CD4-positive, alpha-beta T cell treated with Interferon alpha-2 for 1 hour (primary cell): ENCODE data around the gene SF3A2.

Experiments used
- DNase-seq, 2 donors: peaks; one replicate each; pipeline ENCODE4 v3.0.0-alpha.2; 2020 to 2022

Gene SF3A2

DNA sequence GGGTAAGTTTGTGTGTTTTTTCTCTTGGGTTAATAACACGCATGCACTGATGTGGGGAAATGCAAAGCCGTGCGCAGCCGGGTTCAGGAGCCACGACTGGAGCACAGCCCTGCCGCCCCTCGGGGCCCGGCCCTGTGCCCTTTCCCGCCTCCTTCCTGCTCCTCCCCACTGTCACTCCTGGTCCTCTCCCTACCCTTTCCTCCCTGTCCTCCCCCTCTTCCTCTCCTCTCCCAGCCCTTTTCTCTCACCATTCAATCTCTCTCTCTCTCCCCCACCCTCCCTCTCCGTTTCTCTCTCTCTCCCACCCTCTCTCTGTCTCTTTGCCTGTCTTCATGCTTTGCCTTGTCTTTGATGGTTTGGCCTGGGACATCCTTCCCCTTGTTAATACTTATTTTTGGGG lies 27.6 kb upstream of the SF3A2 start:
- DNase-seq = no peak

DNA sequence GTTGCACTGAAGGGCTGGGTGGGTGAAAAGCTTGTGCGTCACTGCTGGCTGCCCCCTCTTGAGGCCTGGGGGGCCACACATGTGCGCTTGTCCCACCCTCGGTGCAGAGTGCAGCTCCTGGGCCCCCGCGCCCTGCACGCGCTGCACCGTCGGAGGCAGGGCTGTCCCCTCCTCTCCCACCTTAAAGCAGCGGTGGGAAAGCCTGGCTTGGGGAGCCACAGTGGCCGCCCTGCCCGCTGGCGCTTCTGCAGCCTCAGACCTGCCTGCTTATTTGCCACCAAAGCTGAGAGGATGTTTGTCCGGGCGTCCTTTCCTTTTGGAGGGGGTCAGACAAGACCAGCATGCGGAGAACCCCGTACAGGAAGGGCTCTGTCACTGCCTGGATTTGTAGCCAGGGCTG lies 27.2 kb upstream of the SF3A2 start:
- no peak for DNase-seq

DNA sequence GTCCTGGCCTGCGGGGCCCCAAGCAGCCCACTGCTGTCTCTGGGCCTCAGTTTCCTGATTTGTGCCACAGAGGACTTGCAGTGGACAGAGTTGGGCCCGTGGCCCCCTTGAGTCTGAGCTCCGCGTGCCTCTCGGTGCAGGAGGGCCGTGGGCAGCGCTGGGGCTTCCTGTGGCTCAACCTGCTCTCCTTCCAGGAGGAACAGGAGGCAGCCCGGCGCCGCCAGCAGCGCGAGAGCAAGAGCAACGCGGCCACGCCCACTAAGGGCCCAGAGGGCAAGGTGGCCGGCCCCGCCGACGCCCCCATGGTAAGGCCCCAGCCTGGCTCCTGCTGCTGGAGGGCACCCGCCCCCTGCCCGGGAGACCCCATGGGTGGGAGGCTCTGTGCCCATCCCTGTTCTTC lies 26.4 kb upstream of the SF3A2 start:
- no peak for DNase-seq

DNA sequence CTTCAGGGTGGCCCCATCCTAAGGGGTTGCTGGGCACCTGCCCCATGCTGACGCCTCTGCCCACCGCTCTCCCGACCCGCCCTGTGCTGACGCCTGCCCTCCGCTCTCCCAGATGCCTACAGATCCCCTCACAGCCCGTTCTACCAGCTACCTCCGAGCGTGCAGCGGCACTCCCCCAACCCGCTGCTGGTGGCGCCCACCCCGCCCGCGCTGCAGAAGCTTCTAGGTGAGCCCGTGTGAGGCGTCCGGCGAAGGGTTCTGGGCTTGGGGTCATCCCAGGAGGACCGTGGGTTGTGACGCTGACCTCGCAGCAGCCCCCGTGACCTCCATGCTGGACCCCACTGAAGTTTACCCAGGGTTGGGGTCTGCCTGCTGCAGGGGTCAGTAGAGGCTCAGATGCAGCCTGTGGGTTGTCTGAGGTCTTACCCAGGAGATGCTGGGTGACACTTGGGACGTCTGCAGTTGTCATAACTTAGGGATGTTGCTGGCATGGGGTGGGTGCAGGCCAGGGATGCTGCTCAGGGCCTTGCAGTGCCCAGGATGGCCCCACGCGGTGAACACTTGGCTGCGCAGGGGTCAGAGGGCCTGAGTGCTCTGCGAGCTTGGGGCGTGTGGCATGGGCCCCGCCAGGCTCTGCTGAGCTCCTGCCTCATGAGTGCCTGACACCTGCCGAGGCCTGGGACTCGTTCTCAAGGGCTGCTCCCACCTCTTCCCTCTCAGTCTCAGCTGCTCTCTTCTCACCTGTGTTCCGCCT lies 25.5 kb upstream of the SF3A2 start:
- no peak for DNase-seq

DNA sequence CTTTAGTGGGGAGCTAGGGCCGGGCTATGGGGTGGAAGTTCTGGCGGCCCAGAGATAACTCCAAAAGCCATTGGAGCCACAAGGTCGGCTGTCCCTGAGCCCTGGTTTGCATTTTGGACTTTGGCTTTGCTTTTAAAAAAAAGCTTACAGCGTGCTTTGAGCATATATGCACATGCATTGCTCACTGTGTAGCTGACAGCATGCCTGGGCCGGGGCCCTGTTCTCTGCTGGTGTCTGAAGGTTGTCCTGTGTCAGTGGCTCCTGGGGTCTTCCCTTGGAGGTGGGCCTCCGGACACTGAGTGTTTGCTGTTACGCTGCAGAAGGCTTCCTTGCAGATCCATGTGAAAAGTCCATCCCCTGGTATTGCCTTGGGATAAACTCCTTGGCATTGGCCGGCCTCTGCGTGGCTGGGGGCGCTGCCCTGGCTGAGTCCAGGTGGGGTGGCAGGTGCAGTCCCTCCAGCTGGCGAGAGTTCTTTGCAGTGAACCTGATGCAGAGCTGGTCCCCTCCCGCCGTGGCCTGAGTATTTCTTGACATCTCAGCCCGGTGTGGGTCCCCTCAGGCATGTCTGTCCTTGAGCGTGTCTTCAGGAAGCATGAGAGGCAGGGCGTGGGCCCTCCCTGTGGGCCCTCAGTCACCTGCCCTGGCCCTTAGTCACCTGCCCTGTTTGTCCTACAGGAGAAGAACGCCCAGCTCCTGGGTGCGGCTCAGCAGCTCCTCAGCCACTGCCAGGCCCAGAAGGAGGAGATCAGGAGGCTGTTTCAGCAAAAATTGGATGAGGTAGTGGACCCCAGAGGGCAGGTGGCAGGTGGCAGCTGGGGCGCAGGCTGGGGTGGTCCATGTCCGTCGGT lies 23.5 kb upstream of the SF3A2 start:
- DNase-seq = no peak

DNA sequence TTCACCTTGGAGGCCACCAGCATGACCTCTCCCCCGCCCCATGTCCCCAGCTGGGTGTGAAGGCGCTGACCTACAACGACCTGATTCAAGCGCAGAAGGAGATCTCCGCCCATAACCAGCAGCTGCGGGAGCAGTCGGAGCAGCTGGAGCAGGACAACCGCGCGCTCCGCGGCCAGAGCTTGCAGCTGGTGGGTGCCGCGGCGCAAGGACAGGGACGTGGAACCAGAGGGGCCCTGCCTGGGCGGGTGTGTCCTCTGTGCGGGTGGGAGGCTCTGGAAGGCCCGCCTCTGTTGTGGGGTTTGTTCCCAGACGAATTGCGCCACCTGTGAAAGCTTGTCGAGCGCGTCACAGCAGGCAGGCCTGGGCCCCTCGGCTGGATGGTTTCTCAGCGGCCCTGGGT lies 22.8 kb upstream of the SF3A2 start:
- DNase-seq = no peak

DNA sequence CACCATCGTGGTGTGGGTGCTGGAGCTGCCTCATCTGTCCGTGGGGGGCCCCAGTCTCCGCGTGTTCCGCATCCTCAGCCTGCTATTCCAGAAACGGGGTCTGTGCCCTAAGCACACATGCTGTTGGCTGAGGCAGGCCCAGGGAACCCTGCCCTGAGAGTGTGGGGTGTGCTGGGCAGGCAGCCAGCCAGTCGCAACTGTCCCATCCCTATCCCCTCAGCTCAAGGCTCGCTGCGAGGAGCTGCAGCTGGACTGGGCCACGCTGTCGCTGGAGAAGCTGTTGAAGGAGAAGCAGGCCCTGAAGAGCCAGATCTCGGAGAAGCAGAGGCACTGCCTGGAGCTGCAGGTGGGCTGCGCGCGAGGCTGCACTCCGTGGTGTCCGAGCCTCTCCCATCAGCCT lies 22.4 kb upstream of the SF3A2 start:
- no peak for DNase-seq

DNA sequence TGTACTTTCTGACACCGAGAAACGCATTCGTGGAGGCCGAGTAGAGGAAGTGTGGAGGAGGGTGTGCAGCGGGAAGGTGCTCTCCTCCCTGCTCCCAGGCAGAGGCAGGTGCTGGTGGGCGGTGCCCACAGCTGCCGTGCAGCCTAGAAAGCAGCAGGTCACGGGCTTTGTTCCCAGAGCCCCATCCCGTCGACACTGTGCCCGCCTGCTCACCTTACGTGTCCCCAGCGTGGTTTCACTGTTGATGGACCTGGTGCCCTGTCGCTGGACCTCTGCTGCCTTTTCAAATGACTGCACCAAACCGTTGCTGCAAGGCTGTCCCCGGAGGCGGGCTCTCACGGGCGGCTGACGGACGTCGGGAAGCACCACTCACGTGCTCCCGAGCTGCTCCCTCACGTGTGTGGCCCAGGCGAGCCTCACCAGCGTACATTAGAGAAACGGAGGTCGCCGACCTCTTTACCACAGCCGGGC lies 21.3 kb upstream of the SF3A2 start:
- DNase-seq = peak in 1 of 2 donors; percentile 49

DNA sequence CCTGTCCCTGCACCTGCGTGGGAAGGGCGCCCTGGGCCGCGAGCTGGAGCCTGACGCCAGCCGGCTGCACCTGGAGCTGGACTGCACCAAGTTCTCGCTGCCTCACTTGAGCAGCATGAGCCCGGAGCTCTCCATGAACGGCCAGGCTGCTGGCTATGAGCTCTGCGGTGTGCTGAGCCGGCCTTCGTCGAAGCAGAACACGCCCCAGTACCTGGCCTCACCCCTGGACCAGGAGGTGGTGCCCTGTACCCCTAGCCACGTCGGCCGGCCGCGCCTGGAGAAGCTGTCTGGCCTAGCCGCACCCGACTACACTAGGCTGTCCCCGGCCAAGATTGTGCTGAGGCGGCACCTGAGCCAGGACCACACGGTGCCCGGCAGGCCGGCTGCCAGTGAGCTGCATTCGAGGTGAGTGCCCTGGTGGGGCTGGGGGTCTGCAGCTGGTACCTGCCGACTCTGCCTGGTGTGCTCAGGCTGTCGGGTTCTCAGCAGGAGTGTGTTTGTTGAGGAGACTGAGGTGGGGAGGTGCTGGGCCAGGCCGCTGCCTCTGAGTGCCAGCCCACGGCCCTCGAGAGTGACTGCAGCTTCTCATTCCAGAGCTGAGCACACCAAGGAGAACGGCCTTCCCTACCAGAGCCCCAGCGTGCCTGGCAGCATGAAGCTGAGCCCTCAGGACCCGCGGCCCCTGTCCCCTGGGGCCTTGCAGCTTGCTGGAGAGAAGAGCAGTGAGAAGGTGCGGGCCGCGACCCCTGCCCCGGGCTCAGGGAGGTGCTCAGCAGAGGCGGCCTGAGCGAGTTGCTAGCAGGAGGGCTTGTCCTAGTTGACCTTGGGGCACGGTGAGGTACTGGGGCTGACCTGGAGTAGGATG lies 20.0 kb upstream of the SF3A2 start:
- DNase-seq = no peak

DNA sequence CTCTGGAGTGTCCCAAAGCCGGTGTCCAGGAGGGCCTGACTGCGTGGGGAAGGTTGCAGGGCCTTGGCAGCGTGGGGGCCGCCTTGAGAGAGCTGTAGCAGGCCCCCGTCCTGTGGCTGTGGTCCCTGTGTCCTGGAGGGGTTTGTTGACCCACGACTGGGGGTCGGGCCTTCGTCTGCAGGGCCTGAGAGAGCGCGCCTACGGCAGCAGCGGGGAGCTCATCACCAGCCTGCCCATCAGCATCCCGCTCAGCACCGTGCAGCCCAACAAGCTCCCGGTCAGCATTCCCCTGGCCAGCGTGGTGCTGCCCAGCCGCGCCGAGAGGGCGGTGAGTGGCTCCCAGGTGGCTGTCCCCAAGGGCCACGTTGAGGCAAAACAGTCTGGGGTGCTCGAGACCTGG lies 19.0 kb upstream of the SF3A2 start:
- no peak for DNase-seq

DNA sequence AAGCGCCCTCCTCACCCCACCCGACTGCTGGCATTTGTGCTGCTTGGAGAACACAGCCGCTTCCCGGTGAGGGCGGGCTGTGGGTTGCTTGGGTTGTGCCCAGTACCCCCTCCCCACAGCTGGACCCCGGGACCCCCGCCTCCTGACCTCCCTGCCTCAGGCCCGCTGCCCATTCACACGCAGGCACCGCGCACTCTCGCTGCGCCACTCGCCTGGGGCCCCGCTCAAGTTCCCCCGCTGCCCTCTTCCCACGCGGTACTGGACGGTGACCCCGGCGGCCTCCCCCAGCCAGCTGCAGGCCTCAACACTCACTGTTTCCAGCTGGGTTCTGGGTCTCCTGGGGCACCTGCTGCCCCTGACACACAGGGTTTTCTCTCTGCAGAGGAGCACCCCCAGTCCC lies 16.9 kb upstream of the SF3A2 start:
- no peak for DNase-seq

DNA sequence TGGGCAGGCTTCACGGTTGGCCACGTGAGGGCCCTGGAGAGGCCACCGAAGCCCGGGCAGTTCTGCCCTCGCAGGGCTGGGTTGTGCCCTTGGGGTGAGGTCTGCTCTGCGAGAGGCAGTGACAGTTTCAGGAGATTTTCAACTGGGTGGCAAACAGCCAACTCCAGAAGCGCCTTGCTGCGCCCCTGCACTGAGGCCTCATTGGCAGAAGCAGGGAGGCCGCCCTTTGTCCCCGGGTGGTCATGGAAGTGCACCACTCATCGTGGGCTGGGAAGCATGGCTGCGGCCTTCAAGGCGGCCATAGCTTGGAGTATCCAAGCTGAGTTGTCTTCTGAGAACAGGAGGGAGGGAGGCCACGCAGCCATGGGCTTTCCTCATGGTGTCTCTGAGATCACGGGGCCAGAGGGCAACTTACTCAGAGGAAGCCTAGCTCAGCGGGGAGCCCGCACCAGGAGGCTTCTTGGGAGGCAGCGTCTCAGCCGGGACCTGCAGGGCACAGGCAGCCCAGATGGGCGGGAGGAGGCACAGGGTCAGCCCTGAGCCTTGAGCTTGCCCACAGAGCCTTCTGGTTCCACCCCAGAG lies 15.3 kb upstream of the SF3A2 start:
- DNase-seq = no peak

DNA sequence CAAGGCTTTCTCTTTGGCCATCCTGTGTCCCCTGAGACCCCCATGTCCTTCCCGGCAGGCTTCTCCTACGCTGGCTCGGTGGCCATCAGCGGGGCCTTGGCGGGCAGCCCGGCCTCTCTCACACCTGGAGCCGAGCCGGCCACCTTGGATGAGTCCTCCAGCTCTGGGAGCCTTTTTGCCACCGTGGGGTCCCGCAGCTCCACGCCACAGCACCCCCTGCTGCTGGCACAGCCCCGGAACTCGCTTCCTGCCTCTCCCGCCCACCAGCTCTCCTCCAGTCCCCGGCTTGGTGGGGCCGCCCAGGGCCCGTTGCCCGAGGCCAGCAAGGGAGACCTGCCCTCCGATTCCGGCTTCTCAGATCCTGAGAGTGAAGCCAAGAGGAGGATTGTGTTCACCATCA lies 14.7 kb upstream of the SF3A2 start:
- no peak for DNase-seq

DNA sequence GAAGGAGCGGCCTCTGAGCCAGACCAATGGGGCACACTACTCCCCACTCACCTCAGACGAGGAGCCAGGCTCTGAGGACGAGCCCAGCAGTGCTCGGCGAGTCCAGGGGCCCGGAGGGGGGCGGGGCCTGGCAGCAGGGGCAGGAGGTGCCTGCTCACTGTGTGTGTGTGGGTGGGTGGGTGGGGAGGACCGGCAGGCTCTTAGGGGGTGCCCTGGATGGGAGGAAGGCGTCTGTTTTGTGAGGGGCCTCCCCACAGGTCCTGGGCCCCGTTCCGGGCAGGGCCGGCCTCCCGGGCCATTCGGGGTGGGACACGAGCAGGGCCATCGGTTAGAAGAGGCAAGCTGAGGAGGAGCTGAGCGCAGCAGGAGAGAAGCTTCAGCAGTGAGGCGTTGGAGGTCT lies 13.2 kb upstream of the SF3A2 start:
- no peak for DNase-seq

DNA sequence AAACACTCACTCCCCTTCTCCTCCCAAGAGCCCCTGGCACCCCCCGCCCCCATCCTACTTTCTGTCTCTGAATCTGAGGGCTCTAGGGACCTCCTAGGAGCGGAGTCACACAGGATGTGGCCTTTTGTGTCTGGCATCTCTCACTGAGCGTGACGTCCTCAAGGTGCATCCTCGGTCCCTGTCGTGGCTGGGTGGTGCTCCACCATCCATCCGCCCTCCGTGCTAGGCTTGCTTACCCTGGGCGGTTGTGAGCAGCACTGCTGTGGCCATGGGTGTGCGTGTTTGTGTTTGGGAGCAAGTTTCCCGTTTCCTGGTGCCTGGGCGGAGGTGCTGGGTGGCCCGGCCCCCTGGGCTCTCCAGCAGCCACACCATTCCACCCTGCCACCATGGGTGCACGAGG lies 12.7 kb upstream of the SF3A2 start:
- peak; percentile 38 to 50 for DNase-seq

DNA sequence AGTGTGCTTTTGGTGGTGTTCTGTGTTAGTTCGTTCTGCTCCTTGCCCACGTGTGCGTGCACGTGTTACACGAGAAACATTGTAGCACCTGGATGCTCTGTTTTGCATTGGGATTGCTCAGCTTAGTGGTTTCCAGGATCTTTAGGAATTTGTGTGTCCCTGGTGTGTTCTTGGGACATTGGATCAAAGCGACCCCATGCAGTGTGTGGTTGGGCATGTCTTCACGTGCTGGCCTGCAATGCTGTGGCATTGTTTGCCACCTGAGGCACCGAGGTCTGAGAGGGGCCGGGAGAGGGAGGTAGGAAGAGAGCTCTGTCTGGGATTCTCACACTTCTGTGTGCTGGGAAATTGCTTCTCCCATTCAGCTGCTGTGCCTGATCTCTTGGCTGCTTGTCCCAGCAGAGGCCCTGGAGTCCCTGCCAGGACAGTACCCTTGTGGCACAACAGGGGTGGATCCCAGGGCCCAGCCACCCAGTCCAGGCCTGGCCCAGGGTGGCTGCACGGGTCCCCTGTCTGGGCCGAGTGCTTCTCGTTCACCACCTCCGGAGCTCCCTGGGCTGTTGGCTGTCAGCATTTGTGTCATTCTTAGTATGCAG lies 11.8 kb upstream of the SF3A2 start:
- DNase-seq = no peak

DNA sequence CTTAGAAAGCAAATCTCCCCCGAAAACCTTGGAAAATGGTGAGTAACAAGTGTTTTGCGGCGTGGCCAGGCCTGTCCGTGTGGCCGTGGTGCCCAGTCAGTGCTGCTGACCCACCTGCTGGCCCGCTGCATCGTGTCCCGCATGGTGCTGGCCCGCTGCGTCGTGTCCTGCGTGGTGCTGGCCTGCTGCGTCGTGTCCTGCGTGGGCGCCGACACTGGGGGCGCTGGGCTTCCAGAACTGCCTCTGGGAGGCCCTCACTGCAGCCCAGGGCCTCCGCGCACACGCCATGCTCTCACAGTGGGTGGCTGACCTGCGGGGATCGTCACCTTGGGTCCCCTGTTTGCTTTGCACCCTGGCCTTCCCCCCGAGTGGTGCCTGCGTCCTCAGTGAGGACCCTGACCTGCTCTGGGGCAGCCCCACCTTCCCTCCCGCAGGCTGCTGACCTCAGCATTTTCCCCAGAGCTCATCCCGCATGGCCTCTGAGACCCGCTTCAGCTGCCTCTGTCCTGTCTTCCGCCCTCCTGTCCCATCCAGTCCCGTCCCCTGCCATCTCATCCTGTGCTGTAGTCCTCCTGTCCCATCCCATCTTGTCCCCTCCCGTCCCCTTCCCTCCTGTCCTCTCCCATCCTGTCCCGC lies 11.1 kb upstream of the SF3A2 start:
- no peak for DNase-seq

DNA sequence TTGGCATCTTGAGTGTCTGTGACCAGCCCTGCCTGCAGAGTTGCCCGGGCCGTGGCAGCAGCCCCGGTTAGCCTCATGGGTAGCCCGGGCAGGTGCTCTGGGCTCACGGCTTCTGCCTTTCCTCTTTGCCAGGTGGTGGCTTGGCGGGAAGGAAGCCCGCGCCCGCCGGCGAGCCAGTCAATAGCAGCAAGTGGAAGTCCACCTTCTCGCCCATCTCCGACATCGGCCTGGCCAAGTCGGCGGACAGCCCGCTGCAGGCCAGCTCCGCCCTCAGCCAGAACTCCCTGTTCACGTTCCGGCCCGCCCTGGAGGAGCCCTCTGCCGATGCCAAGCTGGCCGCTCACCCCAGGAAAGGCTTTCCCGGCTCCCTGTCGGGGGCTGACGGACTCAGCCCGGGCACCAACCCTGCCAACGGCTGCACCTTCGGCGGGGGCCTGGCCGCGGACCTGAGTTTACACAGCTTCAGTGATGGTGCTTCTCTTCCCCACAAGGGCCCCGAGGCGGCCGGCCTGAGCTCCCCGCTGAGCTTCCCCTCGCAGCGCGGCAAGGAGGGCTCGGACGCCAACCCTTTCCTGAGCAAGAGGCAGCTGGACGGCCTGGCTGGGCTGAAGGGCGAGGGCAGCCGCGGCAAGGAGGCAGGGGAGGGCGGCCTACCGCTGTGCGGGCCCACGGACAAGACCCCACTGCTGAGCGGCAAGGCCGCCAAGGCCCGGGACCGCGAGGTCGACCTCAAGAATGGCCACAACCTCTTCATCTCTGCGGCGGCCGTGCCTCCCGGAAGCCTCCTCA lies 10.4 kb upstream of the SF3A2 start:
- DNase-seq = no peak

DNA sequence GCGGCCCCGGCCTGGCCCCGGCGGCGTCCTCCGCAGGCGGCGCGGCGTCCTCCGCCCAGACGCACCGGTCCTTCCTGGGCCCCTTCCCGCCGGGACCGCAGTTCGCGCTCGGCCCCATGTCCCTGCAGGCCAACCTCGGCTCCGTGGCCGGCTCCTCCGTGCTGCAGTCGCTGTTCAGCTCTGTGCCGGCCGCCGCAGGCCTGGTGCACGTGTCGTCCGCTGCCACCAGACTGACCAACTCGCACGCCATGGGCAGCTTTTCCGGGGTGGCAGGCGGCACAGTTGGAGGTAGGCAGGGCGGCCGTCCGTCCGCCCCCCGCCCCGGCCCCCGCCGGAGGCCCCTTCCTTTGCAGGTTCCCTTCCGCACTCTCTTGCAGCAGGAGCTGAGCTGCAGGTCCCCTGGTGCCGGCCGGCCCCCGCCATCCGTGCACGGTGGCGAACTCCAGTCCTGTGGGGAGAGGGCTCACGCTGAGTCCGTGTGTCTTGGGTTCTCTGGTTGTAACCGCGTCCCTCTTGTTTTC lies 9.7 kb upstream of the SF3A2 start:
- no peak for DNase-seq

DNA sequence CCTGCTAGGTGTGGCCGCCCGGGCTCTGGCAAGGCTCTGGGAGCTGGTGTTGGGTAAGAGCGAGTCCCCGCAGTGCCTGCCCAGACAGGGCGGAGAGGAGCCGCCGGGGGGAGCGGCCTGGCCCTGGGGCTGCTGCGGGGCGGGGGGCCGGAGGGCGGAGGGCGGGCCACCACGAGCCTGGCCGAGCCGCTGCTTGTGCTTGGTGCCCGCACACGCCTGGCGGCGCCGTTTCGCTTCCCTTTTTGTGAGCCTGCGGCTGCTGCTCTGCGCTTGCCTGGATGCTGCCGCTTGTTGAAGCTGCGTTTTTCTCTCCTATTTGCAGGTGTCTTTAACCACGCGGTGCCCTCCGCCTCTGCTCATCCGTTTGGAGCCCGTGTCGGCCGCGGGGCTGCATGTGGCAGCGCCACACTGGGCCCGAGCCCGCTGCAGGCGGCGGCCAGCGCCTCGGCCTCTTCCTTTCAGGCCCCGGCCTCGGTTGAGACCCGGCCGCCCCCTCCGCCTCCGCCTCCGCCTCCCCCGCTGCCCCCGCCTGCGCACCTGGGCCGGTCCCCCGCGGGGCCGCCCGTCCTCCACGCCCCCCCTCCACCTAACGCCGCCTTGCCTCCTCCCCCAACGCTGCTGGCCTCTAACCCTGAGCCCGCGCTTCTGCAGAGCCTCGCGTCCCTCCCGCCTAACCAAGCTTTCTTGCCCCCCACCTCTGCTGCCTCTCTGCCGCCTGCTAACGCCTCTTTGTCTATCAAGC lies 9.0 kb upstream of the SF3A2 start:
- DNase-seq = peak in 1 of 2 donors; percentile 44
